NCI-H1694 treated with DMSO at 0.1 percent for 48 hours (cell line): ENCODE data around the gene CYB561D2.

Source experiments
- DNase-seq: peaks from one replicate; lab custom pipeline; 2025; lab: John Stamatoyannopoulos, UW

The CYB561D2 gene

GRCh38 chr3:50390508-50391224 is 40.0 kb downstream of the CYB561D2 start:
- DNase-seq: no peak

DNA sequence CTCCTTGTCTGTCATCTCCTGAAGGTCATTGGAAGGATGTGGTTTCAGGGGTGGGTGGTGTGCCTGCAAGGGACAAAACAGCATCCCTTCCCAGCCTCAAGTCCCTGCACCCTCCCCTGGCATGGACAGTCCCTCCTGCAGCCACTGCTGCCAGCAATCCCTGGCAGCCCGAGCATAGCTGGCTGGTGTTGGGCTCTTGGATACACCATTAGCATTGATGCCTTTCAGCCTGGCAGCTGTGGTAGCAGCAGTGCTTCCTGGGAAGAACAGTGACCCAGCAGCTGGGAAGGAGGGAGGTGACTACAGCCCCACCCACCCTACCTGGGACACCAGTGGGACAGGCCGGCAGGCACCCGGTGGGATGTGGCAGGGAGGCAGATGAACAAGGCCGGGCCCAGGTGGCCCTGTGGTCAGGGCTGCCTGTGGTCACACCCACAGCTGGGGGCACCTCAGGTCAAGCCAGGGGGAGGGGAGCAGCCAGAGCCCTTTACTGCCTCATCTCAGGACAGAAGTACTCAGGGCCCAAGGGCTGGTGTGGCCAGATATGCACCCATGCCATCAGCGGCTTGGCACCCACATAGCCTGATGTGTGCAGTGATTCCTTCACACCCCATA is 41.5 kb downstream of the CYB561D2 start:
- DNase-seq: no peak

GRCh38 chr3:50393061-50393460 is 42.4 kb downstream of the CYB561D2 start:
- DNase-seq: no peak

- DNase-seq: no peak
Measured at GRCh38 chr3:50395070-50395860, 44.6 kb downstream of the CYB561D2 start.

DNA sequence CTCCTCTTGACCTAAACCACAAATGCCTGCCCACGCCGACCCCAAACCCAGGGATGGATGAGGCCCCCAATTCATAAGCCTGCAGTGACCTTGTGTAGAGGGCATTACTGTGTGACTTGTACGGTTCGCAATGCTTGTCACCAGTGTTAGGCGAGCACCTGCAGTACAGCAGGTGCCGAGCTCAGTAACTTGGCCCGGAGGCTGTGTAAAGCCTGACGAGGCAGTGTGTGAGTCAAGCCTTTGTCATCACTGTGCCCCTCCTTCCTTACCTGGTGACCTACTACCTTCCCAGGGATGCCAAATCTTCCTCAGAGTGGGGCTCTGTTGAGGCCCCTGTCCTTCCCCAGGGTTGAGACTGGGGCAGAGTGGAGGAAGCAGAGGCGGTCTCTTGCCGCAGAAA is 45.8 kb downstream of the CYB561D2 start:
- no peak for DNase-seq

- DNase-seq: no peak
Measured at GRCh38 chr3:50401978-50402595, 51.4 kb downstream of the CYB561D2 start.
